Measurements from ENCODE around the gene PDSS2.

DNA sequence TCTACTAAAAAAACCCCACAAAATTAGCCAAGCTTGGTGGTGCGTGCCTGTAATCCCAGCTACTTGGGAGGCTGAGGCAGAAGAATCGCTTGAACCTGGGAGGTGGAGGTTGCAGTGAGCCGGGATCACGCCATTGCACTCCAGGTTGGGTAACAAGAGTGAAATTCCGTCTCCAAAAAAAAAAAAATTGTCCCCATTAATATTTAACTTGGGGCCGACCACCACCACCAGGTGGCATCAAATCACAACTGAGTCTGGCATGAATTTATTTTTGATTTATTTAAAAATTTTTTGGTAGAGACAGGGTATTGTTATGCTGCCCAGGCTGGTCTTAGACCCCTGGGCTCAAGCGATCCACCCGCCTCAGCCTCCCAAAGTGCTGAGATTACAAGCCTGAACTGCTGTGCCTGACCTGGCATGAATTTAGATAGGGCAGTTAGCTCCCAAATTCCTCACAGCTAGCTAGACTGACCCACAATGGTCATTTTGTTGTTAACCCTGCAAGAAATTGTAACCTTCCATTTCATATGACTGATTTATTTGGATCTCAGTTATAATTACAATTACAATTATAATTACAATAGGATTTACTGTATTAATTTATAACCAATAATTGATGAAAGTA is 326.9 kb downstream of the PDSS2 start:
- TF ChIP-seq, protein P1, sequence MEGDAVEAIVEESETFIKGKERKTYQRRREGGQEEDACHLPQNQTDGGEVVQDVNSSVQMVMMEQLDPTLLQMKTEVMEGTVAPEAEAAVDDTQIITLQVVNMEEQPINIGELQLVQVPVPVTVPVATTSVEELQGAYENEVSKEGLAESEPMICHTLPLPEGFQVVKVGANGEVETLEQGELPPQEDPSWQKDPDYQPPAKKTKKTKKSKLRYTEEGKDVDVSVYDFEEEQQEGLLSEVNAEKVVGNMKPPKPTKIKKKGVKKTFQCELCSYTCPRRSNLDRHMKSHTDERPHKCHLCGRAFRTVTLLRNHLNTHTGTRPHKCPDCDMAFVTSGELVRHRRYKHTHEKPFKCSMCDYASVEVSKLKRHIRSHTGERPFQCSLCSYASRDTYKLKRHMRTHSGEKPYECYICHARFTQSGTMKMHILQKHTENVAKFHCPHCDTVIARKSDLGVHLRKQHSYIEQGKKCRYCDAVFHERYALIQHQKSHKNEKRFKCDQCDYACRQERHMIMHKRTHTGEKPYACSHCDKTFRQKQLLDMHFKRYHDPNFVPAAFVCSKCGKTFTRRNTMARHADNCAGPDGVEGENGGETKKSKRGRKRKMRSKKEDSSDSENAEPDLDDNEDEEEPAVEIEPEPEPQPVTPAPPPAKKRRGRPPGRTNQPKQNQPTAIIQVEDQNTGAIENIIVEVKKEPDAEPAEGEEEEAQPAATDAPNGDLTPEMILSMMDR (IDR thresholded peaks at IDR 0.05) = no peak
- TF ChIP-seq POLR2AphosphoS5 (IDR thresholded peaks at IDR 0.05) (no peak), POLR2A (IDR thresholded peaks at IDR 0.05) (no peak)

Data from suprapubic skin (tissue), 4 donors.